GM12891 (cell line): Measurements from ENCODE around the gene CCDC82.

Source experiments
- DNase-seq: peaks from one replicate; pipeline ENCODE4 v3.0.0; 2011; ENCODE audit warnings: low spot score; ENCODE audit not compliant: insufficient read length
- FAIRE-seq: peaks from 2 replicates; lab custom pipeline; 2011; peaks lifted over from hg19 to GRCh38; lab: Jason Lieb, UNC
- PAX5 ChIP-seq: IDR thresholded peaks from 2 replicates; pipeline ENCODE4 v1.6.1; 2011; ENCODE audit warnings: low read length, moderate library complexity, mild to moderate bottlenecking; ENCODE audit not compliant: insufficient read depth, severe bottlenecking
- POLR2A ChIP-seq: IDR thresholded peaks from 2 replicates; pipeline ENCODE4 v1.6.1; 2011; ENCODE audit warnings: low read depth, low read length, control low read depth
- POLR2AphosphoS5 ChIP-seq: IDR thresholded peaks from 2 replicates; pipeline ENCODE4 v1.6.1; 2011; ENCODE audit warnings: low read depth, low read length, control low read depth
- POU2F2 ChIP-seq: IDR thresholded peaks from 2 replicates; pipeline ENCODE4 v1.6.1; 2011; ENCODE audit warnings: low read depth, mild to moderate bottlenecking, control low read depth, low read length, moderate library complexity
- SPI1 ChIP-seq: IDR thresholded peaks from 2 replicates; pipeline ENCODE4 v1.6.1; 2011; ENCODE audit warnings: low read depth, low read length, control low read depth
- TAF1 ChIP-seq: IDR thresholded peaks from 2 replicates; pipeline ENCODE4 v1.6.1; 2011; ENCODE audit warnings: low read depth, low read length, control low read depth

Gene CCDC82

GRCh38 chr11:96318850-96319249, 70.9 kb downstream of the CCDC82 start:
- FAIRE-seq = no peak
- TF ChIP-seq POLR2AphosphoS5 = no peak
- no peak for TF ChIP-seq POLR2A
- TF ChIP-seq POU2F2 = no peak
- TF ChIP-seq TAF1 = no peak
- TF ChIP-seq PAX5 = no peak
- TF ChIP-seq SPI1 = no peak
- DNase-seq = no peak

GRCh38 chr11:96318399-96318798, 71.3 kb downstream of the CCDC82 start:
- TF ChIP-seq POU2F2 (no peak), POLR2AphosphoS5 (no peak), TAF1 (no peak), SPI1 (no peak), PAX5 (no peak), POLR2A (no peak)
- DNase-seq (no peak), FAIRE-seq (no peak)

GRCh38 chr11:96317985-96318384, 71.7 kb downstream of the CCDC82 start:
- no peak for TF ChIP-seq PAX5
- no peak for TF ChIP-seq SPI1
- no peak for TF ChIP-seq POLR2A
- TF ChIP-seq TAF1 = no peak
- no peak for TF ChIP-seq POLR2AphosphoS5
- FAIRE-seq = no peak
- no peak for DNase-seq

- no peak for DNase-seq
- FAIRE-seq = no peak
- TF ChIP-seq POLR2A = no peak
- TF ChIP-seq SPI1 = 0 out of 2 replicates have a peak, but pooled peaks have one; percentile 21
- no peak for TF ChIP-seq TAF1
Measured at GRCh38 chr11:96317571-96317970, 72.1 kb downstream of the CCDC82 start.

GRCh38 chr11:96316869-96317268, 72.8 kb downstream of the CCDC82 start:
- DNase-seq = no peak
- no peak for FAIRE-seq
- TF ChIP-seq SPI1 = no peak
- TF ChIP-seq POU2F2 = no peak
- no peak for TF ChIP-seq TAF1
- TF ChIP-seq POLR2AphosphoS5 = no peak
- TF ChIP-seq POLR2A = no peak
- TF ChIP-seq PAX5 = no peak

GRCh38 chr11:96315476-96315875, 74.2 kb downstream of the CCDC82 start:
- TF ChIP-seq POLR2AphosphoS5 (no peak), POLR2A (no peak), PAX5 (no peak), TAF1 (no peak), POU2F2 (no peak), SPI1 (no peak)
- DNase-seq (no peak), FAIRE-seq (no peak)

- no peak for FAIRE-seq
- no peak for TF ChIP-seq SPI1
- TF ChIP-seq POU2F2 = no peak
- TF ChIP-seq POLR2AphosphoS5 = no peak
- no peak for TF ChIP-seq POLR2A
- TF ChIP-seq PAX5 = no peak
- no peak for TF ChIP-seq TAF1
- no peak for DNase-seq
Measured at GRCh38 chr11:96314326-96315020, 75.2 kb downstream of the CCDC82 start.

- FAIRE-seq = no peak
- no peak for DNase-seq
- TF ChIP-seq POU2F2 (no peak), PAX5 (no peak), POLR2A (no peak), SPI1 (no peak), POLR2AphosphoS5 (no peak), TAF1 (no peak)
Measured at GRCh38 chr11:96313163-96313562, 76.5 kb downstream of the CCDC82 start.

GRCh38 chr11:96311120-96311568, 78.6 kb downstream of the CCDC82 start:
- no peak for TF ChIP-seq SPI1
- no peak for TF ChIP-seq POLR2A
- TF ChIP-seq TAF1 = no peak
- no peak for TF ChIP-seq PAX5
- FAIRE-seq (no peak), DNase-seq (no peak)

- TF ChIP-seq SPI1 = no peak
- TF ChIP-seq POLR2A = no peak
- TF ChIP-seq POU2F2 = no peak
- TF ChIP-seq PAX5 = no peak
- no peak for TF ChIP-seq POLR2AphosphoS5
- no peak for TF ChIP-seq TAF1
- FAIRE-seq = no peak
- DNase-seq = no peak
Measured at GRCh38 chr11:96310236-96310635, 79.5 kb downstream of the CCDC82 start.
